ENCODE measurements around the gene PTPN5.

Gene PTPN5

DNA sequence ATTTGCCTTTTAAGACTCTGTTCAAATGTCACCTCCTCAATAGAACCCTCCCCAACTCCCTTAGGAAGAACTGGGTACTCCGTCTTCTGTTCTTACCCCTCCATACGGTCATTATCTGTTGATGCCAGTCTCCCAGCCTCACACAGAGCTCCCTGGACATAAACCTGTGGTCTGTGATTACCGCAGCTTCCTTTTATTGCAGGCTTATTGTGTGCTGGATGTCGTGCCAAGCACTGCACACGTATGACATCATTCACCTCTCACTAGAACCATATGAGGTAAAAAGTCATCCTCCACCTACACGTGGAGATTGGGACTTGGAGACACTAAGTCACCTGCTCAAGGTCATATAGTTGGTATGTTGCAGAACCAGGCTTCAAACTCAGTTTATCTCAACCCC is 15.3 kb downstream of the PTPN5 start:
- WGBS (ENCODE audit: extremely low coverage, insufficient coverage, low lambda C conversion rate) = no CpG with 5 or more reads among the region's 6 CpGs
- Histone ChIP-seq H3K4ac (ENCODE audit: low read depth, low read length) (no peak overlapping the region), H2BK120ac (ENCODE audit: low read depth, low read length) (no peak overlapping the region), H3K79me2 (ENCODE audit: control insufficient read depth, insufficient read depth, low read length) (no peaks in the 10 kb centered on the region), H3K4me1 (ENCODE audit: control insufficient read depth, low read depth, low read length) (no peaks in the 10 kb centered on the region), H3K36me3 (ENCODE audit: control insufficient read depth, insufficient read depth, low read length) (no peaks in the 10 kb centered on the region), H3K23ac (ENCODE audit: low read length) (no peak overlapping the region), H3K4me3 (ENCODE audit: low read length) (no peak overlapping the region), H2AK5ac (ENCODE audit: low read length) (no peak overlapping the region), H3K9ac (ENCODE audit: low read length) (no peak overlapping the region), H4K5ac (ENCODE audit: low read length) (no peak overlapping the region), H3K27ac (ENCODE audit: low read depth, low read length) (no peak overlapping the region), H2BK5ac (ENCODE audit: low read length) (no peak overlapping the region), H3K27me3 (ENCODE audit: insufficient read depth, low read length, poor library complexity) (no peaks in the 10 kb centered on the region), H3K4me2 (ENCODE audit: low read length) (no peak overlapping the region), H4K8ac (ENCODE audit: low read depth, low read length) (no peak overlapping the region), H2BK15ac (replicated peaks; ENCODE audit: low read depth) (no peak overlapping the region), H3K18ac (ENCODE audit: low read length) (no peak overlapping the region), H3K79me1 (ENCODE audit: low read length) (no peaks in the 10 kb centered on the region), H3K56ac (ENCODE audit: low read length) (no peak overlapping the region)
- no peak for DNase-seq

DNA sequence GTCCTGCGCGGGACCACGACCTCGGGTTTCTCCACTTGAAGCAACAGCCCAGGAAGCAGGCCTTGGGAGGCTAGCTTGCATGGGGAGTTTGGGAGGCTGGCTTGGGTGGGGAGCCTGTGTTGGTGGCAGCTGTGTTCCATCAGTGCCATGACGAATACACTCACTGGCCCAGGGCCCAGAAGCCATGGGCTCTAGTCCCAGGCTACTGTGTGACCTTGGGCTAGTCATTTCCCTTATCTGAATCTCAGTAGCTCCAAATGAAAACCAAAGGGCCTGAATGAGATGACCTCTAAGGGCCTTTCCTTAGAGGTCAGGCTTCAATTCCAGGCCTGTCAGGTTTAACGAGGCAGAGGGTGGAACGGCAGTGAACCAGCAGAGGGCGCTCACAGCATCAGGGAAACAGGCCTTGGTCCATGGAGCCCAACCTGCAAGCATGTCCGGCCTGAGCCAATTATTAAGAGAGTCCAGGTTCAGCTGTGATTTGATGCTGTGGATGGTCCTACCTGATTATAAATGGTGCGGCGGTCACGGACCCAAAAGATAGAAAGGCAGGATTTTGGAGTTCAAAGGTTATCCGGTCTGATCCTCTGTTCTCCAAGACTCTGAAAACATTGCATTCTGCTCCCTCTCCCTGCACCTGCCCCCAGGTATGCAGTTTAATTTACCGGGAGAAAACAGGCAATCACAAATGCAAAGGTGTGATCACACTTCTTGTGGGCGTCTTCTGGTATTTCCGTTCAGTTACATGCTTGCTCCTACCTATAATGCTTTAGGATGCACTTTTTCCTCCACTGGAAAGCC is 15.9 kb downstream of the PTPN5 start:
- Histone ChIP-seq H3K23ac (ENCODE audit: low read length) (no peak overlapping the region), H2AK5ac (ENCODE audit: low read length) (no peak overlapping the region), H3K9ac (ENCODE audit: low read length) (no peak overlapping the region), H2BK5ac (ENCODE audit: low read length) (no peak overlapping the region), H3K27me3 (ENCODE audit: insufficient read depth, low read length, poor library complexity) (no peaks in the 10 kb centered on the region), H3K4me3 (ENCODE audit: low read length) (no peak overlapping the region), H4K8ac (ENCODE audit: low read depth, low read length) (no peak overlapping the region), H2BK15ac (replicated peaks; ENCODE audit: low read depth) (no peak overlapping the region), H3K18ac (ENCODE audit: low read length) (no peak overlapping the region), H3K79me2 (ENCODE audit: control insufficient read depth, insufficient read depth, low read length) (no peaks in the 10 kb centered on the region), H3K4me1 (ENCODE audit: control insufficient read depth, low read depth, low read length) (no peaks in the 10 kb centered on the region), H3K4ac (ENCODE audit: low read depth, low read length) (no peak overlapping the region), H2BK120ac (ENCODE audit: low read depth, low read length) (no peak overlapping the region), H3K79me1 (ENCODE audit: low read length) (no peaks in the 10 kb centered on the region), H3K36me3 (ENCODE audit: control insufficient read depth, insufficient read depth, low read length) (no peaks in the 10 kb centered on the region), H3K27ac (ENCODE audit: low read depth, low read length) (no peak overlapping the region), H3K4me2 (ENCODE audit: low read length) (no peak overlapping the region), H4K5ac (ENCODE audit: low read length) (no peak overlapping the region), H3K56ac (ENCODE audit: low read length) (no peak overlapping the region)
- DNase-seq = peak; percentile 79
- WGBS (ENCODE audit: extremely low coverage, insufficient coverage, low lambda C conversion rate) = no CpG with 5 or more reads among the region's 16 CpGs

DNA sequence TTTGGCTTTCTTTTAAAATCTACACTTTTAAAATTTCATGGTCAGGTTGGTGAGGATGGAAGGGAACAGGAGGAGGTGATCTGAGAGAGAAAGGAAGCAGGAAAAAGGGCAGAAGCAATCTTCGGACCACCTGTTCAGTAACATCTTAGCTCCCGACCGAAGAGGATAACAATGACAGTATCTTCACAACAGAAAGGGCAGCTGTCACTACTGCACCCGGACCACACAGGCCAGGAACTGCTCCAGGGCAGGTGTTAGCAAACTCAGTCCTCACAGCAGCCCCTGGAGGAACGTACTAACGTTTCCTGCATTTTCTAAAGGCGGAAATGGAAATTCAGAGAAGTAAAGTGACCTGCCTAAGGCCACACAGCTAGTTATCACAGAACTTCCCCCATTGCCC is 16.8 kb downstream of the PTPN5 start:
- Histone ChIP-seq H3K27me3 (ENCODE audit: insufficient read depth, low read length, poor library complexity) (no peaks in the 10 kb centered on the region), H2AK5ac (ENCODE audit: low read length) (no peak overlapping the region), H3K4me2 (ENCODE audit: low read length) (no peak overlapping the region), H2BK15ac (replicated peaks; ENCODE audit: low read depth) (no peak overlapping the region), H3K27ac (ENCODE audit: low read depth, low read length) (no peak overlapping the region), H2BK5ac (ENCODE audit: low read length) (no peak overlapping the region), H3K23ac (ENCODE audit: low read length) (no peak overlapping the region), H3K36me3 (ENCODE audit: control insufficient read depth, insufficient read depth, low read length) (no peaks in the 10 kb centered on the region), H3K9ac (ENCODE audit: low read length) (no peak overlapping the region), H2BK120ac (ENCODE audit: low read depth, low read length) (no peak overlapping the region), H3K4ac (ENCODE audit: low read depth, low read length) (no peak overlapping the region), H3K18ac (ENCODE audit: low read length) (no peak overlapping the region), H4K5ac (ENCODE audit: low read length) (no peak overlapping the region), H3K79me2 (ENCODE audit: control insufficient read depth, insufficient read depth, low read length) (no peaks in the 10 kb centered on the region), H3K79me1 (ENCODE audit: low read length) (no peaks in the 10 kb centered on the region), H3K4me3 (ENCODE audit: low read length) (no peak overlapping the region), H3K4me1 (ENCODE audit: control insufficient read depth, low read depth, low read length) (no peaks in the 10 kb centered on the region), H4K8ac (ENCODE audit: low read depth, low read length) (no peak overlapping the region), H3K56ac (ENCODE audit: low read length) (no peak overlapping the region)
- WGBS (ENCODE audit: extremely low coverage, insufficient coverage, low lambda C conversion rate) = no CpG with 5 or more reads among the region's 7 CpGs
- no peak for DNase-seq

DNA sequence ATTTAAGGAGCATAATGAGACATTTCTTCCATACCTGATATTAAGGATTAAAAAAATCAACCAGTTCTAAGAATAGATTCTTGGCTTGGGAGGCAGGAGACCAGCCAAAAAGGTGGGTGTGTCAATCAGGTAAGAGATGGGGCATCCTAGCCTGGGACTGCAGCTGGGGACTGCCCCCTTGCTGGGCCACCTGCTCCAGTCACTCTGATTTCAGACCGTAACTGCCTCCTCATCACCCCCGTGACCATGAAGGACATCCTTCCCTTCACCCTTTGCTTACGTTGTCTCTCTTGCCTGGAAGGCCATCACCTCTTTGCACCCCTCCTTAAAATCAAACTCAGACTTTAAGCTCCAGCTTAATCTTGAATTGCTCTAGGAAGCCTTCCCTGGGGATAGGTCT is 17.9 kb downstream of the PTPN5 start:
- no peak overlapping the region for H3K4me3 ChIP-seq (ENCODE audit: low read length)
- no peak overlapping the region for H3K23ac ChIP-seq (ENCODE audit: low read length)
- H3K18ac ChIP-seq (ENCODE audit: low read length) = no peak overlapping the region
- no peak overlapping the region for H2BK15ac ChIP-seq (replicated peaks; ENCODE audit: low read depth)
- H2AK5ac ChIP-seq (ENCODE audit: low read length) = no peak overlapping the region
- H3K27me3 ChIP-seq (ENCODE audit: insufficient read depth, low read length, poor library complexity) = no peaks in the 10 kb centered on the region
- no peak overlapping the region for H4K8ac ChIP-seq (ENCODE audit: low read depth, low read length)
- no peaks in the 10 kb centered on the region for H3K4me1 ChIP-seq (ENCODE audit: control insufficient read depth, low read depth, low read length)
- no peaks in the 10 kb centered on the region for H3K79me1 ChIP-seq (ENCODE audit: low read length)
- no peak for DNase-seq
- no peaks in the 10 kb centered on the region for H3K79me2 ChIP-seq (ENCODE audit: control insufficient read depth, insufficient read depth, low read length)
- no peak overlapping the region for H3K56ac ChIP-seq (ENCODE audit: low read length)
- no CpG with 5 or more reads among the region's 3 CpGs for WGBS (ENCODE audit: extremely low coverage, insufficient coverage, low lambda C conversion rate)
- H3K27ac ChIP-seq (ENCODE audit: low read depth, low read length) = no peak overlapping the region
- no peak overlapping the region for H3K4me2 ChIP-seq (ENCODE audit: low read length)
- H3K9ac ChIP-seq (ENCODE audit: low read length) = no peak overlapping the region
- no peak overlapping the region for H3K4ac ChIP-seq (ENCODE audit: low read depth, low read length)
- no peak overlapping the region for H2BK120ac ChIP-seq (ENCODE audit: low read depth, low read length)
- H2BK5ac ChIP-seq (ENCODE audit: low read length) = no peak overlapping the region
- H4K5ac ChIP-seq (ENCODE audit: low read length) = no peak overlapping the region
- H3K36me3 ChIP-seq (ENCODE audit: control insufficient read depth, insufficient read depth, low read length) = no peaks in the 10 kb centered on the region

DNA sequence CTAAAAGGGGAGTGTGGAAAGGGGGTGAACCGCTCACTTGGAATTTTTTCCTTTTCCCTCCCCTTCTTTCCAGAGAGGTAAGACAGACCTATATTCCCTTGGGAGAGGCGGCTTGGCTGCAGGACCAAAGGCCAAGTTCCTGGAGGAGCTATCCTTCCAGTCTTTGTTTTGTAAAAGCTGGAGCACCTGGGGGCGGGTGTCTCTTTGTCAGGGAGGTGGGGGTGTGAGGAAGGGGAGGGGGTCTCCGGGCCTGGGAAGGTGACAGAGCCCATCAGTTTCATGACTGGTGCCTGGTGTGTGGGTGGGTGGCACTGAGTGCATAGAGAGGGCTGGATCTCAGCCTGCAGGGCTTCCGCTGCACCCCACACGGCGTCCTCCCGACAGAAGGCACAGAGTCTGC is 18.5 kb downstream of the PTPN5 start:
- no peak overlapping the region for H3K4me2 ChIP-seq (ENCODE audit: low read length)
- H3K79me1 ChIP-seq (ENCODE audit: low read length) = no peaks in the 10 kb centered on the region
- no peak overlapping the region for H4K5ac ChIP-seq (ENCODE audit: low read length)
- no peak overlapping the region for H3K4me3 ChIP-seq (ENCODE audit: low read length)
- H3K23ac ChIP-seq (ENCODE audit: low read length) = no peak overlapping the region
- no peak overlapping the region for H3K27ac ChIP-seq (ENCODE audit: low read depth, low read length)
- H2AK5ac ChIP-seq (ENCODE audit: low read length) = no peak overlapping the region
- H4K8ac ChIP-seq (ENCODE audit: low read depth, low read length) = no peak overlapping the region
- no peaks in the 10 kb centered on the region for H3K79me2 ChIP-seq (ENCODE audit: control insufficient read depth, insufficient read depth, low read length)
- no peak overlapping the region for H2BK5ac ChIP-seq (ENCODE audit: low read length)
- no peak overlapping the region for H3K9ac ChIP-seq (ENCODE audit: low read length)
- WGBS (ENCODE audit: extremely low coverage, insufficient coverage, low lambda C conversion rate) = no CpG with 5 or more reads among the region's 8 CpGs
- DNase-seq = no peak
- no peak overlapping the region for H3K56ac ChIP-seq (ENCODE audit: low read length)
- no peak overlapping the region for H3K18ac ChIP-seq (ENCODE audit: low read length)
- no peaks in the 10 kb centered on the region for H3K27me3 ChIP-seq (ENCODE audit: insufficient read depth, low read length, poor library complexity)
- H3K4ac ChIP-seq (ENCODE audit: low read depth, low read length) = no peak overlapping the region
- no peak overlapping the region for H2BK120ac ChIP-seq (ENCODE audit: low read depth, low read length)
- no peak overlapping the region for H2BK15ac ChIP-seq (replicated peaks; ENCODE audit: low read depth)
- no peaks in the 10 kb centered on the region for H3K4me1 ChIP-seq (ENCODE audit: control insufficient read depth, low read depth, low read length)
- H3K36me3 ChIP-seq (ENCODE audit: control insufficient read depth, insufficient read depth, low read length) = no peaks in the 10 kb centered on the region

DNA sequence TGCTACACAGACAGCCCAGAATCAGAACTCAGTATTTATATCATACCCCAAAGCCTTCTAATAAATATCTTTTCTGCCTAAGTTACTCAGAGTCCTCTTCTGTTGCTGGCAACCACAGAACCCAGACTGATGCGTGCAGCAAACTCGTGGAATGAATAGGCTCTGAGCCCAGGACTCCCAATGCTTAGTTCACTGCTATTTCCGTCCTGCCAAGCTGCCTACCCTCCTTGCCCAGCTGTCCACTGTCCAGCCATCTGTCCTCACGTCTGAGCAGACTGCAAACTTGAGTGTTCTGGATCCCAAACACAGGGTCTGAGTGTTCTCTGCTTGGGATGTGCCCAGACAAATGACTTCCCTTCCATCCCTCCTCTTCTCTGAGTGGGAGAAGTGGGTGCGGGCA is 19.4 kb downstream of the PTPN5 start:
- H3K4me3 ChIP-seq (ENCODE audit: low read length) = no peak overlapping the region
- no peak overlapping the region for H4K5ac ChIP-seq (ENCODE audit: low read length)
- no peaks in the 10 kb centered on the region for H3K27me3 ChIP-seq (ENCODE audit: insufficient read depth, low read length, poor library complexity)
- no peaks in the 10 kb centered on the region for H3K79me2 ChIP-seq (ENCODE audit: control insufficient read depth, insufficient read depth, low read length)
- no peak overlapping the region for H3K23ac ChIP-seq (ENCODE audit: low read length)
- no peaks in the 10 kb centered on the region for H3K79me1 ChIP-seq (ENCODE audit: low read length)
- no peak overlapping the region for H2BK120ac ChIP-seq (ENCODE audit: low read depth, low read length)
- H2BK15ac ChIP-seq (replicated peaks; ENCODE audit: low read depth) = no peak overlapping the region
- no peak overlapping the region for H2BK5ac ChIP-seq (ENCODE audit: low read length)
- no peak overlapping the region for H3K56ac ChIP-seq (ENCODE audit: low read length)
- H4K8ac ChIP-seq (ENCODE audit: low read depth, low read length) = no peak overlapping the region
- H3K18ac ChIP-seq (ENCODE audit: low read length) = no peak overlapping the region
- no peak overlapping the region for H3K27ac ChIP-seq (ENCODE audit: low read depth, low read length)
- H3K4ac ChIP-seq (ENCODE audit: low read depth, low read length) = no peak overlapping the region
- no peaks in the 10 kb centered on the region for H3K36me3 ChIP-seq (ENCODE audit: control insufficient read depth, insufficient read depth, low read length)
- no peak for DNase-seq
- H3K4me2 ChIP-seq (ENCODE audit: low read length) = no peak overlapping the region
- H3K9ac ChIP-seq (ENCODE audit: low read length) = no peak overlapping the region
- no peaks in the 10 kb centered on the region for H3K4me1 ChIP-seq (ENCODE audit: control insufficient read depth, low read depth, low read length)
- H2AK5ac ChIP-seq (ENCODE audit: low read length) = no peak overlapping the region
- no CpG with 5 or more reads among the region's 5 CpGs for WGBS (ENCODE audit: extremely low coverage, insufficient coverage, low lambda C conversion rate)
